Measurements from ENCODE around the gene SIN3A.

GRCh38 chr15:75483961-75484360 is 32.5 kb upstream of the SIN3A start:
- TF ChIP-seq CTCF (IDR thresholded peaks at IDR 0.05): no peak
- no peak for TF ChIP-seq POLR2A (IDR thresholded peaks at IDR 0.05)

Data from Peyer's patch (tissue), 4 donors.